GM12801 (cell line): ENCODE measurements around the gene PLEKHG4B.

Experiments
- CTCF ChIP-seq: IDR thresholded peaks from one replicate; pipeline ENCODE4 v1.5.1; 2011; ENCODE audit warnings: control low read depth; ENCODE audit not compliant: insufficient read length; ENCODE audit errors: extremely low read depth

PLEKHG4B gene

DNA sequence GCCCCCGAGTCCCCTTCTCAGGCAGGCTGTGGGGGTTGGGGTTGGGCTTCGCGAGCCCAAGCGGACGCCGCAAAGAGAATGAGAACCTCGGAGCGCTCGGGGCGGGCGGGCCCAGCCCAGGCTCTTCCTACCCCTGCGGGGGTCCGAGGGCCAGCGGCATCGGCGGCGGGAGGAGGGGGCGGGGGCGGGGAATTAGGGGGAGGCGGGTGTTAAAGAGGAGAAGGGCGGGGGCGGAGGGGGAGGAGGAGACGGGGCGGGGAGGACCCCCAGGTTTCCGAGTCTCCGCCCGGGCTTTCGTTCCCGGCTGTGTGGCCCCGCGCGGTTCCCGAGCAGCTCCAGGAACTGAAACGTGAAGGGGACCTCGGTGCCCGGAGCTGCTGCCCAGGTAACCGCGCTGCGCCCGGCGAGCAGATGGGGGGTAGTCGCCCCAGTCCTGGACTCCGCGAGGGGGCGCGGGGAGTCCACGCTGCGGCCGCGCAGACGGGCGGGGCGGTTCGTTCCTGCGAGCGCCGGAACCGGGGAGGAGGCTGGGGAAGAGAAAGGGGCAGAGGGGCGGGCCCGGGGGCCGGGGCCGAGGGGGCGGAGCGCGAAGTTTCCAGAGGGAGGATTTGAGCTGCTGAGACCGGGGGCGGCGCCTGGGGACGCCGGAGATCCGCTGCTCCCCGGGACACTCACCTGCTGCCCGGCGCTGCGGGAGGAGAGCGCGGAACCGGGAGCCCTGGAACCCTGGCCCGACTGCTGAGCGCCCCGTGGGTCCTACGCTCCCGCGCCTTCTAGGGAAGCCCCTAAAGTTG is 38.4 kb upstream of the PLEKHG4B start:
- no peak for TF ChIP-seq CTCF

DNA sequence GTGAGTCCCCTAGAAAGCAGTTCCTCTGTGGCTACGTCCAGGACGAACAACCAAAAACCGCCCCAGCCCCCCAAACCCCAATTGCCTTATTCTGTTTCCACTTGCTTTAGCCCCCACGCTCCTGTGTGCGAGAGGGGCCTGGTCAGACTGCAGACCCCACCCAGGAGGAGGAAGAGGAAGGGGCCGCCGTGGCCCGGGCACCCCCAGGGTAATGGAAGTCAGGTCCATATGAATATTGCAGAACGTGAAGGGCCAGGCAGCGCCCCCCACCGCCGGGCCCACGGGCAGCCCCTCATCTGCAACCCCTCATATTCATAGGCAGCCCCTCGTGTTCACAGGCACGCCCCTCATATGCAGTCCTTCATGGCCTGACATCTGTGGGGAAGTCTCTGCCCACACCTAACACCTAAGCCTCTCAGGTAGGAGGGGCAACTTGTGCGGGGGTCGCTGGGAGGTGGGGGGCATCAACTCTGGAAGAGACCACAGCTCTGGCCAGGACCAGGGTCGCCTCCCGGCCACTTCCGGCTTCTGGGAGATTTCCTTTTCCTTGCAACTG is 37.7 kb upstream of the PLEKHG4B start:
- no peak for TF ChIP-seq CTCF

GRCh38 chr5:54876-55569 is 36.9 kb upstream of the PLEKHG4B start:
- no peak for TF ChIP-seq CTCF

DNA sequence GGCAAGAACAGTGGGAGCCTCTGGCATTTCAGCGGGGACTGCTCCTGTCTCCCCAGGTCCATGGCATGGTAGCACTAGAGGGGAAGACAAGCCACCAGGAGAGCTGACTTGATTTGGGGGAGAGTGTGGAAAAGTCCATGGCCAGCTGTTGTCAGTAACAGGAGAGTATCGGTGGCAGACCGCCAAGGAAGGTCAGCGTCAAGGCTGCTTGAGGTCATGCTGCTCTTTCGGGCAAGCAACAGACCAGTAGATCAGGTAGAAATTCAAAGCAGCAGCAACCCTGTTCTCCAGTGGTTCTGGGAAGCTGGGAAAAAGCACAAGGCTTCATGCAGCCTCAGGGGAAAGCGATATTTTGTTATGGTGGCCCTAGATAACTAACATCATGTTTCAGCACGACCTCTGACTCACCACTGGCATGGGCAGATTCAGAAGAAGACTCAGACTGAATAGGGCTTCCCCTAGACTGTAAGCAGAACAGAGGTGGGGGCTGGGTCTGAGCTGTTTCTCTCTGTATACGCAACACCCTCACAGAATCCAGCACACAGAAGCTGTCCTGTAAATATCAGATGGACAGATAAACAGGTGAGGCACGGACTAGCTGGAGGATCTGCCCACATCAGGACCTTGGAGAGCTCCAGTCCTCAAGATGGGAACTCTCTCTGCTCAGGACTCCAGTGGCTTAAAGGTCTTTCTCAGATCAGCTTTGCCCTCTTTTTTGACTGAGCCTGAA is 35.2 kb upstream of the PLEKHG4B start:
- no peak for TF ChIP-seq CTCF

GRCh38 chr5:70440-70839 is 21.5 kb upstream of the PLEKHG4B start:
- TF ChIP-seq CTCF, result no peak

DNA sequence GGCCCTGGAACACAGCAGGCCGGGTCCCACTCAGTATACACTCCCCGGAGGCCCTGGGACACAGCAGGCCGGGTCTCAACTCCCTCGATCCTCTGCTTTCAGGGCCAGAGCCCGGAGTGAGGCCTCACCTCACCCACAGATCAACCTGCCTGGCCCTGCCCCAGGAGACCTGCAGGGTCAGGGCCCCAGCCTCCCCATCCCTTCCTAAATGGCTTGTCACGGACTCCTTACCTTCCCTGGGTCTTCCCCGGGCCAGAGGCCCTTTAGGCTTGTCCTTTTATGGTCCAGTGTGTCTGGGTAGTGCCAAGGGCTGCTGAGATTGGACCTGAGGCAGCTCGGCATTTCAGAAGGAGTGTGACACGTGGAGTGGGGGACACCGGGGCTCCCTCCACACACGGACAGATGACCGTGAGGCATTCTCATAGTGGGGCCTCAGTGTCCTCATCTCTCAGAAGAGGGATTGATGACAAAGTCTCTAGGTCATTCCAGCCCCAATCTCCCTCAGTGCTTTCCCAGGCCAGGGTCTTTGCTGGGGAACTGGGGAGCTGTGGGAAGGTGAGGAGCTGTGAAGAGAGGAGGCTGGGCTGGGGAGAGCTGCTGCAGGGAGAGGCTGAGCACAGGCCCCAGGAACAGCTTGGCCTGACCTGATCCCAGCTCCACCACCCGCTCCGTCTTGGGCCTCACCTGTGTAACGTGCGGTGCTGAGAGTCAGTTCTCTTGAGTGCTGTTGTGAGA is 18.0 kb upstream of the PLEKHG4B start:
- TF ChIP-seq CTCF, result no peak
